AG09309 (cell line): Measurements from ENCODE around the gene CD79A.

Experiments used
- DNase-seq: peaks from one replicate; pipeline ENCODE4 v3.0.0-alpha.2; 2010; ENCODE audit warnings: low read depth
- H3K4me3 ChIP-seq: 2 replicates; pipeline ENCODE4 v1.5.1; 2011; ENCODE audit warnings: mild to moderate bottlenecking, low read depth, low read length, moderate library complexity; ENCODE audit not compliant: control insufficient read depth
- TF ChIP-seq, protein P1 (sequence below): IDR thresholded peaks from 2 replicates; pipeline ENCODE4 v1.5.1; 2011; ENCODE audit warnings: mild to moderate bottlenecking, low read depth, low read length, inconsistent platforms; ENCODE audit not compliant: insufficient read depth, control insufficient read depth; ENCODE audit errors: missing control alignments

Gene CD79A

DNA sequence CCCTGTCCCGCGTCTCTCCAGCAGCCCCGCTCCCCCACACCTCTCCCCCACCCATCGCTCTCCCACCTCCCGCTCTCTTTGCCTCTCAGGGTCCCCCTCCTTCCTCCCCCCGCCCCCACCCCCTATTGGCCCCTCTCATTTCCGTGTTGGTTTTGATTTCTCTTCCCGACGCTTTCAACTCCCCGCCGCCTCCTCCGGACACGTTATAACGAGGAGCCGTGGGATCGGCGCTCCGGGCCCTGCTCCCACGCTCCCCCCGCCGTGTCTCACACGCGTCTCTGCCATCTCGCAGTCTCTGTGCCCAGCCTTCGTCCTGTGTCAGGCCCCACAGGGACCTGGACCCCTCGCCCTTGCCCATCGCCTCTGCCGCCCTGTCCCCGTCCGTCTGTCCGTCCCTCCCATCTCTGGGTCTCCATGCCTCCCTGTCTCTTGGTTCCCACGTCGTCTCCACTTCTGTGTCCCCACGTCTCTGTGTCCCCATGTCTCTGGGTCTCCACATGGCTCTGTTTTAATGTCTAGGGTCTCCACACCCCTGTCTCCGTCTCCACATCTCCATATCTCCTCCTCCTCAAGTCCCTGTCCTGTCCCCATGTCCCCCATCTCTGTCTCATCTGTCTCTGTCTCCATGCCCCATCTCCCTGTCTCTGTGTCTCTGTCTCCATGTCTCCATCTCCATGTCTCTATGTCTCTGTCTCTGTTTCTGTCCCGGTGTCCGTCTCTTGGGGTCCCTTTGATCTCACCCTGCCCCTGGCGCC, 38.1 kb downstream of the CD79A start:
- DNase-seq = no peak
- H3K4me3 ChIP-seq = no peak overlapping the region
- TF ChIP-seq, protein P1, sequence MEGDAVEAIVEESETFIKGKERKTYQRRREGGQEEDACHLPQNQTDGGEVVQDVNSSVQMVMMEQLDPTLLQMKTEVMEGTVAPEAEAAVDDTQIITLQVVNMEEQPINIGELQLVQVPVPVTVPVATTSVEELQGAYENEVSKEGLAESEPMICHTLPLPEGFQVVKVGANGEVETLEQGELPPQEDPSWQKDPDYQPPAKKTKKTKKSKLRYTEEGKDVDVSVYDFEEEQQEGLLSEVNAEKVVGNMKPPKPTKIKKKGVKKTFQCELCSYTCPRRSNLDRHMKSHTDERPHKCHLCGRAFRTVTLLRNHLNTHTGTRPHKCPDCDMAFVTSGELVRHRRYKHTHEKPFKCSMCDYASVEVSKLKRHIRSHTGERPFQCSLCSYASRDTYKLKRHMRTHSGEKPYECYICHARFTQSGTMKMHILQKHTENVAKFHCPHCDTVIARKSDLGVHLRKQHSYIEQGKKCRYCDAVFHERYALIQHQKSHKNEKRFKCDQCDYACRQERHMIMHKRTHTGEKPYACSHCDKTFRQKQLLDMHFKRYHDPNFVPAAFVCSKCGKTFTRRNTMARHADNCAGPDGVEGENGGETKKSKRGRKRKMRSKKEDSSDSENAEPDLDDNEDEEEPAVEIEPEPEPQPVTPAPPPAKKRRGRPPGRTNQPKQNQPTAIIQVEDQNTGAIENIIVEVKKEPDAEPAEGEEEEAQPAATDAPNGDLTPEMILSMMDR = no peak

DNA sequence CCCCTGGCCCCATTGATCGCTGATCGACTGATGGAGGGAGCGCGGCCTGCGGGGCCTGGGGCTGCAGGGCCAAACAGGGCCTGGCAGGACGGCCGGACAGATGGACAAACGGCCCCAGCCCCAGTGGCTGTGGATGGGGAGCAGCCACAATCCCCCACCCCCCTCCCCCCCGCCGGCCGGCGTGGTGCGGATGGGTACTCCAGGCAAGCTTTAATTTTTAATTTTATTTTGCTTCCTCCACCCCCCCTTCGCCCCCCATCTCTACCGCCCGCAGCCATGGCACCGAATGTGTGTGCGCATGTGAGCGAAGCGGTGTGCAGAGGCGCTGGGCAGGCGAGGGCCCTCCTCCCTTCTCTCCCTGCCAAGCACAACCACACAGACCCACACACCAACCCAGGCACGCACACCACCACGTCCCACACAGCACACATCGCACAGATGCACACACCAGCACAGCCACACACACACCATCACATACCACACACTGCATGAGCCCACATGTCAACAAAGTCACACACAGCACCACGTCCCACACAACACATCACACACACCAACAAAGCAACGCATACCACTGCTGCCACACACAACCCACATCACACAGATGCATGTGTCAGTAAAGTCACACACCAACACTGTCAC, 38.8 kb downstream of the CD79A start:
- no peak for DNase-seq
- TF ChIP-seq, protein P1 = no peak
- no peak overlapping the region for H3K4me3 ChIP-seq

DNA sequence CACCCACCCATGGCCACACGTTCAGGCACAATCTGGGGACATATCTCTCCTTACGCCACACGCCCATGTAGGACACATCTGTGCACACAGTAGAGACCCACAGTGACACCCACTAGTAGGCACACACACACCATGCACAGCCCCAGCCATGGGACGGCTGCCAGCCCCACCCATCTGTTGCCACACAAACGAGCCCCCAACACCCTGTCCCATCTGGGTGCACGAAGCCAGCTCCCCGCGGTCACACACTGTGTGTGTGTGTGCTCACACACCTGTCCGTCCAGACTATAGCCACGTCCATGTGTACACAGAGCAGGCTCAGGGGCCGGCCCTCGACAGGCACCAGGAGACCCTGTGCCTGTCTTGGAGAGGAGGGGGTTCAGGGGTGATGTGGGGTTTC, 40.6 kb downstream of the CD79A start:
- H3K4me3 ChIP-seq = no peak overlapping the region
- DNase-seq = no peak
- TF ChIP-seq, protein P1 = no peak

DNA sequence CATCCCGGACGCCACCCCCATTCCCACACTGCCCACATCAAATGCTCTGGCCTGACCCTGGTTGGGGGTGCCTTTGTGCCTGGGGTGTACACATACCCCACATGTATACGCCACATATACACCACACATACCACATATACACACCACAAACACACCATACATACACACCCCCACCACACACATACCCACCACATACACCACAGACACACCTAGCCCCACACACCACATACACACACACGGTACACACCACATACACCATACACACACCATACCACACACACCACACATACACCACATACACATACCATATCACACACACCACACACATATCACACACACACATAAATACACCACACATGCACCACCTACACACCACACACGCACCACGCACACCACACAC, 41.0 kb downstream of the CD79A start:
- TF ChIP-seq, protein P1 = no peak
- no peak overlapping the region for H3K4me3 ChIP-seq

DNA sequence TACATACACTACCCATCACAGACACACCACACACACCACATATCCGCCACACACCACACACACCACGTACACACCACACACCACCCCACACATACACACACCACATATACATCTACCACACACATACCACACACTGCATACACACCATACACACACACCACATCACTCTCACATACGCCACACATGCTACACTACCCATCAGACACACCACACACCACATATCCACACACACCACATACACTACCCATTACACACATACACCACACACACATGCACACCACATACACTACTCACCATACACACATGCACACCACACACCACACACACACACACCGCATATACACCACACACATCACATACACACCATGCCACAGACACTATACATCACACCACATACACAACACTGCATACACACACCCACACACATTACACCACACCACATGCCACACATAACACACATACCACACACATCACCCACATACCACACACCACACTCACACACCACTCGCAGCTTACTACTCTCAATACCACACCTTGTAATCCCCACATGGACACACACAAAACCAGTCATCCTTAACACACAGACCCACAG, 41.7 kb downstream of the CD79A start:
- no peak overlapping the region for H3K4me3 ChIP-seq
- TF ChIP-seq, protein P1 = no peak
- DNase-seq = no peak

More for the DNA sequence above, 41.0 kb downstream of the CD79A start:
- no peak for DNase-seq

DNA sequence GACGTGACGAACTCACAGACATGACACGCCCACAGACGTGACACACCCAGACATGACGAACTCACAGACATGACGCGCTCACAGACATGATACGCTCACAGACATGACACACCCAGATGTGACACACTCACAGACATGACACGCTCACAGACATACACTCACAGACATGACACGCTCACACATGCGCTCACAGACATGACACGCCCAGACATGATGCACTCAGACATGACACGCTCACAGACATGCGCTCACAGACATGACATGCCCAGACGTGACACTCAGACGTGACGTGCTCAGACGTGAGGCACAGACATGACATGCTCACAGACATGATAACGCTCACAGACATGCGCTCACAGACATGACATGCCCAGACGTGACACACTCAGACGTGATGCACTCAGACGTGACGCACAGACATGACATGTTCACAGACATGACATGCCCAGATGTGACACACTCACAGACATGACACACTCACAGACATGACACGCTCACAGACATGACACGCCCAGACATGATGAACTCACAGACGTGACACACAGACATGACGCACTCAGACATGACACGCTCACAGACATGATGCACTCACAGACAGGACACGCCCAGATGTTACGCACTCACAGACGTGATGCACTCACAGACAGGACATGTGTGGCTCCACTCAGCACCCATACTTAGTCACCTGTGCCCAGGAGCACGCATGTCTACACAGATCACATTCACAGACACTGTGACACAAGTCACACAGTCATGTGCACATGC, 43.1 kb downstream of the CD79A start:
- TF ChIP-seq, protein P1 = no peak
- no peak for DNase-seq
- no peak overlapping the region for H3K4me3 ChIP-seq
